GM12865 (cell line): ENCODE results near the gene HOXD11.

Experiments used
- DNase-seq: peaks from one replicate; pipeline ENCODE4 v3.0.0; 2010; ENCODE audit warnings: low read depth
- H3K4me3 ChIP-seq: 2 replicates; pipeline ENCODE4 v1.5.1; 2011; ENCODE audit warnings: mild to moderate bottlenecking, low read depth, low read length, control low read depth
- TF ChIP-seq, protein P1 (sequence below): IDR thresholded peaks from 2 replicates; pipeline ENCODE4 v1.5.1; 2011; ENCODE audit warnings: low read length, control low read depth, low read depth, inconsistent platforms; ENCODE audit not compliant: insufficient read depth; ENCODE audit errors: missing control alignments

Gene HOXD11

DNA sequence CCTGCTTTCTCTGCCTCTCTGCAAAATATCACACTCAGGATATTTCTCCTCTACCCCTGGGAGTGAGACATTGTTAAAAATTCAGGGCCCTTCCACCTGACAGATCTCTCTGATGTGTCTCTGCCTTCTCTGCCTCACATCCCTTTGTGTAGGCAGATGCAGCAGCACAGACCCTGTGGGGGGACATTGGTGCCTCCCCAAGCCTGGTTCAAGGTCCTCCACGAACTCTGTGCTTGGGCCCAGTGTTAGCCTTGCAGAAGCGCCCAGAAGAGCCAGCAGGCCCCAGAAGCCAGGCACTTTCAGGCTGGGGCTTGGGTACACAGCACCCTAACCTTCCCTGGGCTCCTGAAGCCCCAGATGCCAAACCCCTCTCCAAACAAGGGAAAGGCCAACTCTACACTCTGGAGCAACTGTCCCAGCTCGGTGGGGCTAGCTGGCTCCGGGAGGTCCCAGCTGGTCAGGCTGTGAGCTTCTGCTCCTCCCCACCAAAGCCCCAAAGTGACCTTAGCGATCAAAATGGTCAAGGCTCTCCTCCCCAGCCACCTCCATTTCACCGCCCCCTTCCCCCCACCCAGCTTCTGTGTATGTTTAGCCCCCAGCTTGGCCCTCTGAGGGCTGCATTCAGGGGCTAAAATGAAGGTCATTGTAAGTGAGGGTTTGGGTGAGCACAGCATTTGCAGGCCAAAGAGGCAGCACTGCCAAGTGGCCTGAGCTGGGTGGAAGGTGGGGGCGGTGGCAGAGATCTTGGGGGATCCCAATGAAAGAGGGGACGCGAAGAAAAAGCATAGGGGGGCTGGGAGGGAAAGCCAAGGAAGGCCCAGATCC lies 18.1 kb downstream of the HOXD11 start:
- no peak overlapping the region for H3K4me3 ChIP-seq
- TF ChIP-seq, protein P1, sequence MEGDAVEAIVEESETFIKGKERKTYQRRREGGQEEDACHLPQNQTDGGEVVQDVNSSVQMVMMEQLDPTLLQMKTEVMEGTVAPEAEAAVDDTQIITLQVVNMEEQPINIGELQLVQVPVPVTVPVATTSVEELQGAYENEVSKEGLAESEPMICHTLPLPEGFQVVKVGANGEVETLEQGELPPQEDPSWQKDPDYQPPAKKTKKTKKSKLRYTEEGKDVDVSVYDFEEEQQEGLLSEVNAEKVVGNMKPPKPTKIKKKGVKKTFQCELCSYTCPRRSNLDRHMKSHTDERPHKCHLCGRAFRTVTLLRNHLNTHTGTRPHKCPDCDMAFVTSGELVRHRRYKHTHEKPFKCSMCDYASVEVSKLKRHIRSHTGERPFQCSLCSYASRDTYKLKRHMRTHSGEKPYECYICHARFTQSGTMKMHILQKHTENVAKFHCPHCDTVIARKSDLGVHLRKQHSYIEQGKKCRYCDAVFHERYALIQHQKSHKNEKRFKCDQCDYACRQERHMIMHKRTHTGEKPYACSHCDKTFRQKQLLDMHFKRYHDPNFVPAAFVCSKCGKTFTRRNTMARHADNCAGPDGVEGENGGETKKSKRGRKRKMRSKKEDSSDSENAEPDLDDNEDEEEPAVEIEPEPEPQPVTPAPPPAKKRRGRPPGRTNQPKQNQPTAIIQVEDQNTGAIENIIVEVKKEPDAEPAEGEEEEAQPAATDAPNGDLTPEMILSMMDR, result no peak
- DNase-seq, result no peak

DNA sequence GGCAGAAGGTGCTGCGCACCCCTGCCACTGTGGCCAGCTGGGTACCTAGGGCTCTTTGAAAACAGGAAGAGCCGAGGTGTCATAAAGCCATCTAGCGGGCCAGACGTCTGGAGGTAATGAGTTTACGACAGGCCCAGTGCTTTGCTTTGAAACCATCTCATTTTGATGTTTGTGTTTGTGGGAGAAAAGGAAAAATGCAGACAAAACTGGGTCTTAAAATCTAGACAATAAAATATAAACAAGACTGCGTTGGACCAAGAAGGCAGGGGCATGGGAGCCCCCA lies 18.6 kb downstream of the HOXD11 start:
- no peak overlapping the region for H3K4me3 ChIP-seq
- TF ChIP-seq, protein P1, result no peak
- DNase-seq, result no peak

DNA sequence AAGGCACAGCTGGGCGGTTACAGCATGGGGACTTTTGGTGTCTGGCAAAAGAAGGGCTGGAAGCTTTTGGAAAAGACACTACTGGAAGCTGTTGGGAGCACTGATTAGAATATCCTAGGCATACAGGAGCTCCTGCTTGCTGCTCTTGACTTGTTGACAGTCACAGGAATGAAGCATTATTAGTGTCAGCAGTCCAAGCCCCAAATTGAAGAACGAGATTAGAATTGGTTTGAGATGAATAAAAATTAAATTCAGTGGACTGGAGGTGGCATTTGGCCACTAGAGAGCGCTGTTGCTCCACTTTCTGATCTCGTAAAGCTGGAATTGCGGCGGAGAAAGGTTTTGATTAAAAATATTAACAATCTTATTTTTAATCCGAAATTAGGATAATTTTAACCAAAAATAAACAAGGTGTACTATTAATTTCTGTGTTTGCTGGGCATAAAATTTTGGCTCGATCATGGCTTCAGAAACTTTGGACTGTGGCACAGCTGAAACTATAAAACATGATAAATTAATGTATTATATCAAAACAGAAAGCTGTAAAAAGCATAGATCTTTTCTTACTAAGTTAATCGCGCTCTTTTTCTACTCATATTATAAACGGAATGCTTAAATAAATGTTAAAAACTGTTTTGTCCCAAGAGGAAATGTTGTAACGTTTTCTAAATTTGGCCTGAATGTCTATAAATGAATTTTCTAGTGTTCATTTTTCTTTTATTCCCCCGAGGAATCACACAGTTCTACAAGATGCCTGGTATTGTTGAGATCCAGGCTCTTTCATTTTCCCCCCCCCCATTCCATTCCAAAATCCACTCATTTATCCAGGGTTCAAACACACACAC lies 20.1 kb downstream of the HOXD11 start:
- peak; percentile 61 for DNase-seq
- no peak overlapping the region for H3K4me3 ChIP-seq
- TF ChIP-seq, protein P1, result peak; percentile 63

DNA sequence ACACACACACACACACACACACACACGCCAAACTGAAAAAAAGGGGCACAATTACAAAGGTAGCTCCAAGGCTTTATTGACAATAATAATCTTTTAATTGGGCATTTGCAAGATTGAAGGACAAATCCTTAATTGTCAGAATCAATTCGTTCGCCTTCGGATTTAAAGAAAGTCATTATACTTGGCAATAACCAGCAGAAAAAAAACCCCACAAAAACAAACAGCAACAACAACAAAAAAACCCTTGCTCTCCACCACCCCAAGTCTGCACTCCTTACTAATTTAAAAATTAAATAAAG lies 20.6 kb downstream of the HOXD11 start:
- TF ChIP-seq, protein P1, result no peak
- no peak overlapping the region for H3K4me3 ChIP-seq
- DNase-seq, result no peak

DNA sequence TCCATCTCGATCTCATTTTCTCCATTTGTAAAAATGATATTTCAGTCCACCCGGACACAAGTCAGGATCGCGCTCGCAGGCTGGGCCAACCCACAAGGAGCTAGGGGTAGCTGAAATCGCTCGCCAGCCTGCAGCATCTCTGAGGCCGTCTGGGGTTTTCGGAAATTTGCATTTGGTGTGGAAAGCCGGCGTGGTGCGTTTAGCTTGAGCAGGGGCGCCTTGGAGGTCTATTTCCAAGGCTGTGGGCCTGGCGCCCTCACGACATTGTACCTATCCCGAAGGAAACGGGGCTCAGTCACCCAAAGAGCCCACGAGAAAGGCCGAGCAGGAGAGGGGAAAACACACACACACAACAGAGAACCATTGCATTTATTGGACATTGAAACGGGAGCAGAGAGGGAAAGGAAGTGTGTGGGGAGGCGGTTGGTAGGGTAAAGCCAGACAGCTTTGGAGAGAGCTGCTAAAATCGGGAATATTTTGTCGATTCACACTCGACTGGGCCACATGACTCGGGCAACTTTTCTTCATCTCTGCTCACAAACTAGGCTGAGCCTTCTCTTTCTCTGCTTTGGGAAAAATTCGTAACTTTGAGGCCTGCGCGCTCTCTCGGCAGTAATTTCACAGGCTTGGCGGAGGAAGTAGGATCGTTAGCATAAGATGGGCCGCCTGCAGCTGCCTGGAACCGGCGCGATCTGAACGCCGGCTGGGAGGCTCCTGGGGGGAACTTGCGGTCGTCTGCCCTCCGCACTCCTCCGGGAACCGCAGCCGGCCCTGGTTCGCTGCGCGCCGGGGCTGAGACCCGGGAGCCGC lies 21.3 kb downstream of the HOXD11 start:
- no peak for DNase-seq
- H3K4me3 ChIP-seq, result no peak overlapping the region
- TF ChIP-seq, protein P1, result no peak

DNA sequence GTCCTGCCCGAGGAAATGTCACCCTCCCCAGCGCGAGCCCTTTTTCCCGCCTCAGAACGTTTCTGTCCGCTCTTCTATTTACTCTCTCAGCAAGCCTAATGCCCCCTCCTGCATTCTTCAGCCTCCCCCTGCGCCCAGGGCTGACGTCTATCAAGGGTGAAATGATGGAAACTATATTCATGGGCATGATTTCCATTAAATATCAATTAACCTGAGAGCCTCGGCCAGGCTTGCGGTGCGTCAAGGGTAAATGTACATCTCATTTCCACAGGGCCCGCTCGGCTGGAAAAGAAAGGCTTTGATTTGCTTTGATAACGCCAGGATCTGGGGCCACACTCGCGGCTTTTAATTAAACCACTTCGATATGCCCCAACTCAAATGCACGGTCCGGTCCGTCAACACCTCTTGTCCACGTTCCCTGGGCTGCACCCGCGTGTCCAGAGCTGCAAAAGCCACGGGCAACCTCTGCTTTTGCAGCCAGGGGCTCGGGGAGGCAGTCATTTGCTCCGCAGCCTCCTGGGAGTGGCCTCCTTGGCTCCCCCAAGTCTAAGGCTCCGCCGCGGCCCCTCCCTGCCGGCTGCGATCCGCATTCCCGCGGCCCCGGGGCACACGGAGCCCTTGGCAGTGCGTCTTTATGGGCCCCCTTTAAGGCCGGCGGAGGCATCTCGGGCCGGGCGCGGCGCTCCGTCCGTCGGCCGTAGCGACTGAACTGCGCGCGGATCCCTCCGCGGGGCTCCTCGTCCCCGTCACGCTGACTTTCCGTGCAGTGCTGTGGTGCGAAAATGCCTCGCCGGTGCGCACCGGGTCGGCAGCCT lies 22.1 kb downstream of the HOXD11 start, which contains the start of gene HOXD8:
Gene HOXD8, plus strand, starts transcription at position 724 of the 815 bp plus-strand sequence. CDS start 662 bp downstream, outside the sequence.
- no peak for DNase-seq
- no peak within 1 kb of the TSS for H3K4me3 ChIP-seq
- TF ChIP-seq, protein P1, result no peak
